HepG2 (cell line): ENCODE measurements around the gene GCC1. TPM values are rescaled to one million over a fixed set of nuclear protein-coding genes. Genes with fewer than 3 reads are reported as not detected.
A peak's percentile ranks its signal among the peaks of the same experiment; 100 is the strongest.

Source experiments
- ADNP ChIP-seq: sonication (generic); formaldehyde crosslinking; IDR thresholded peaks from 2 replicates; pipeline ENCODE4 v1.4.0; 2020; ENCODE audit warnings: missing genetic modification reagents
- AGO2 ChIP-seq: fragments of 200-400 bp; formaldehyde crosslinking; optimal IDR thresholded peaks from 2 replicates; pipeline ENCODE3; 2017; ENCODE audit warnings: mild to moderate bottlenecking, low read depth, low read length, moderate library complexity
- BRD4 ChIP-seq: sonication (generic); formaldehyde crosslinking; IDR thresholded peaks from 2 replicates; pipeline ENCODE4 v1.4.0; 2020; ENCODE audit warnings: missing genetic modification reagents
- CHD2 ChIP-seq: IDR thresholded peaks from 2 replicates; pipeline ENCODE4 v1.6.1; 2011; ENCODE audit warnings: low read depth, low read length, improper control_type of control experiment
- KDM3A ChIP-seq: IDR thresholded peaks from 2 replicates; pipeline ENCODE4 v1.6.1; 2018; ENCODE audit warnings: low read depth, missing compliant biosample characterization
- KMT2A ChIP-seq: sonication (generic); formaldehyde crosslinking; IDR thresholded peaks from 2 replicates; pipeline ENCODE4 v1.4.0; 2020; ENCODE audit warnings: missing genetic modification reagents
- PHF5A ChIP-seq: IDR thresholded peaks from one replicate; pipeline ENCODE4 v1.6.1; 2018; ENCODE audit warnings: low read depth, missing genetic modification reagents; ENCODE audit not compliant: unreplicated experiment
- PITX1 ChIP-seq: sonication (generic); formaldehyde crosslinking; IDR thresholded peaks from 2 replicates; pipeline ENCODE4 v1.5.1; 2020; ENCODE audit warnings: mild to moderate bottlenecking, missing genetic modification reagents
- SIN3A ChIP-seq: IDR thresholded peaks from 2 replicates; pipeline ENCODE4 v1.6.1; 2011; ENCODE audit warnings: low read depth, mild to moderate bottlenecking, control low read depth, low read length, borderline replicate concordance
- SMC3 ChIP-seq: IDR thresholded peaks from 2 replicates; pipeline ENCODE4 v1.6.1; 2011; ENCODE audit warnings: low read length, improper control_type of control experiment
- ZBTB42 ChIP-seq: sonication (generic); formaldehyde crosslinking; IDR thresholded peaks from 2 replicates; pipeline ENCODE4 v1.5.0; 2020; ENCODE audit warnings: mild to moderate bottlenecking, missing genetic modification reagents
- ZBTB8A ChIP-seq: sonication (generic); formaldehyde crosslinking; IDR thresholded peaks from 2 replicates; pipeline ENCODE4 v1.4.0; 2020; ENCODE audit warnings: mild to moderate bottlenecking, low read depth, missing genetic modification reagents, borderline replicate concordance
- ZFAT ChIP-seq: sonication (generic); formaldehyde crosslinking; conservative IDR thresholded peaks from 2 replicates; pipeline ENCODE4 v1.8.1; 2023; ENCODE audit warnings: missing genetic modification reagents, inconsistent platforms
- ZNF431 ChIP-seq: sonication (generic); formaldehyde crosslinking; IDR thresholded peaks from 2 replicates; pipeline ENCODE4 v1.9.0; 2022; ENCODE audit warnings: missing genetic modification reagents, low read depth, mild to moderate bottlenecking, borderline replicate concordance
- polyA plus RNA-seq, 8 experiments: library from polyadenylated mRNA; depleted of rRNA in 3 of 8; stranded (reverse) in 7 of 8; unstranded in 1 of 8; fragments of >200 nt; fragmentation: Illumina TruSeq in 4 of 8; extraction: Trizol in 4 of 8; gene quantifications; 2 replicates each; pipeline versions ENCODE4 v1.2.1 to v1.2.3, GENCODE V29; 2011 to 2016; ENCODE audit warnings: low read depth in 4 of 8, missing spikeins in 1 of 8, mixed read lengths in 1 of 8; ENCODE audit not compliant: insufficient read depth in 1 of 8
- total RNA-seq, 5 experiments: library from RNA; depleted of rRNA; stranded (reverse); fragments of >200 nt; fragmentation: Illumina TruSeq; extraction: Trizol; gene quantifications; 2 replicates each; pipeline ENCODE4 v1.2.3, GENCODE V29; 2016; ENCODE audit warnings: low read depth in 1 of 5
- TF ChIP-seq, protein P1 (sequence below): sonication (generic); formaldehyde crosslinking; IDR thresholded peaks from 2 replicates; pipeline ENCODE4 v1.4.0; 2020; ENCODE audit warnings: missing genetic modification reagents
- TF ChIP-seq, protein P2 (sequence below): sonication (generic); formaldehyde crosslinking; IDR thresholded peaks from 2 replicates; pipeline ENCODE4 v1.4.0; 2020; ENCODE audit warnings: missing genetic modification reagents
- TF ChIP-seq, protein P3 (sequence below): sonication (generic); formaldehyde crosslinking; IDR thresholded peaks from 2 replicates; pipeline ENCODE4 v1.4.0; 2020; ENCODE audit warnings: low read depth, mild to moderate bottlenecking, missing genetic modification reagents
- TF ChIP-seq, protein P4 (sequence below): sonication (generic); formaldehyde crosslinking; IDR thresholded peaks from 2 replicates; pipeline ENCODE4 v1.4.0; 2020; ENCODE audit warnings: missing genetic modification reagents, borderline replicate concordance
- TF ChIP-seq, protein P5 (sequence below): sonication (generic); formaldehyde crosslinking; conservative IDR thresholded peaks from 2 replicates; pipeline ENCODE4 v1.4.0; 2020; ENCODE audit warnings: missing genetic modification reagents
- TF ChIP-seq, protein P6 (sequence below): sonication (generic); formaldehyde crosslinking; IDR thresholded peaks from 2 replicates; pipeline ENCODE4 v1.8.1; 2022; ENCODE audit warnings: mild to moderate bottlenecking, missing genetic modification reagents

The GCC1 gene
- total and polyA plus RNA-seq, 2 of the 13 experiments (the other 11 are each of a cell fraction or from before 2014, with no cell fraction given) = 2.5 to 15.3 TPM

DNA sequence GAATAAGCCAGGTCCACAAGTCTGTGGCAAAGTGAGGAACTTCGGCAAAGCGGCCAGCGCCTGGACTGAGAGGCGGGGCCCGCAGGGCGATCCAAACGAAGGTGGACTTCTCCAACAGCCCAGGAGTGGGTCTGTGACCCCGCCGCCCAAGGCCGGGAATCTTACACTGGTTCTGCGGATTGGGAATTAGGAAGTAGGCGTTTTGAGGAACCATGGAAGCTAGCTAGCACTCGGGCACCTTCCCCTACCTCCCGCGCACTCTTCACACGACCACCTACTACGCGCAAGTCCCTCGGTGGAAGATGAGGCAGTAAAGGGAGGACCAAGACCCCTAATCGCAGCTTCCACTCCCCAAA lies 2.2 kb upstream of the GCC1 start (continued):
- TF ChIP-seq, protein P1, sequence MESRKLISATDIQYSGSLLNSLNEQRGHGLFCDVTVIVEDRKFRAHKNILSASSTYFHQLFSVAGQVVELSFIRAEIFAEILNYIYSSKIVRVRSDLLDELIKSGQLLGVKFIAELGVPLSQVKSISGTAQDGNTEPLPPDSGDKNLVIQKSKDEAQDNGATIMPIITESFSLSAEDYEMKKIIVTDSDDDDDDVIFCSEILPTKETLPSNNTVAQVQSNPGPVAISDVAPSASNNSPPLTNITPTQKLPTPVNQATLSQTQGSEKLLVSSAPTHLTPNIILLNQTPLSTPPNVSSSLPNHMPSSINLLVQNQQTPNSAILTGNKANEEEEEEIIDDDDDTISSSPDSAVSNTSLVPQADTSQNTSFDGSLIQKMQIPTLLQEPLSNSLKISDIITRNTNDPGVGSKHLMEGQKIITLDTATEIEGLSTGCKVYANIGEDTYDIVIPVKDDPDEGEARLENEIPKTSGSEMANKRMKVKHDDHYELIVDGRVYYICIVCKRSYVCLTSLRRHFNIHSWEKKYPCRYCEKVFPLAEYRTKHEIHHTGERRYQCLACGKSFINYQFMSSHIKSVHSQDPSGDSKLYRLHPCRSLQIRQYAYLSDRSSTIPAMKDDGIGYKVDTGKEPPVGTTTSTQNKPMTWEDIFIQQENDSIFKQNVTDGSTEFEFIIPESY (CRISPR knock-in tag) = peak; percentile 33; the same call in 1 of the 2 replicates
- TF ChIP-seq ZFAT (no peak), SIN3A (no peak), ADNP (CRISPR knock-in tag) (no peak), SMC3 (no peak), BRD4 (no peak), CHD2 (no peak), PITX1 (CRISPR knock-in tag) (0 out of 2 replicates have a peak, but pooled peaks have one; percentile 12), AGO2 (no peak), ZBTB8A (no peak), ZNF431 (no peak), ZBTB42 (CRISPR knock-in tag) (0 out of 2 replicates have a peak, but pooled peaks have one; percentile 13), KMT2A (no peak), KDM3A (CRISPR knock-in tag) (no peak), PHF5A (CRISPR knock-in tag) (no peak)
- TF ChIP-seq, protein P2, sequence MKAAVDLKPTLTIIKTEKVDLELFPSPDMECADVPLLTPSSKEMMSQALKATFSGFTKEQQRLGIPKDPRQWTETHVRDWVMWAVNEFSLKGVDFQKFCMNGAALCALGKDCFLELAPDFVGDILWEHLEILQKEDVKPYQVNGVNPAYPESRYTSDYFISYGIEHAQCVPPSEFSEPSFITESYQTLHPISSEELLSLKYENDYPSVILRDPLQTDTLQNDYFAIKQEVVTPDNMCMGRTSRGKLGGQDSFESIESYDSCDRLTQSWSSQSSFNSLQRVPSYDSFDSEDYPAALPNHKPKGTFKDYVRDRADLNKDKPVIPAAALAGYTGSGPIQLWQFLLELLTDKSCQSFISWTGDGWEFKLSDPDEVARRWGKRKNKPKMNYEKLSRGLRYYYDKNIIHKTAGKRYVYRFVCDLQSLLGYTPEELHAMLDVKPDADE (CRISPR knock-in tag) = no peak
- TF ChIP-seq, protein P3, sequence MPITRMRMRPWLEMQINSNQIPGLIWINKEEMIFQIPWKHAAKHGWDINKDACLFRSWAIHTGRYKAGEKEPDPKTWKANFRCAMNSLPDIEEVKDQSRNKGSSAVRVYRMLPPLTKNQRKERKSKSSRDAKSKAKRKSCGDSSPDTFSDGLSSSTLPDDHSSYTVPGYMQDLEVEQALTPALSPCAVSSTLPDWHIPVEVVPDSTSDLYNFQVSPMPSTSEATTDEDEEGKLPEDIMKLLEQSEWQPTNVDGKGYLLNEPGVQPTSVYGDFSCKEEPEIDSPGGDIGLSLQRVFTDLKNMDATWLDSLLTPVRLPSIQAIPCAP (CRISPR knock-in tag) = no peak
- TF ChIP-seq, protein P4, sequence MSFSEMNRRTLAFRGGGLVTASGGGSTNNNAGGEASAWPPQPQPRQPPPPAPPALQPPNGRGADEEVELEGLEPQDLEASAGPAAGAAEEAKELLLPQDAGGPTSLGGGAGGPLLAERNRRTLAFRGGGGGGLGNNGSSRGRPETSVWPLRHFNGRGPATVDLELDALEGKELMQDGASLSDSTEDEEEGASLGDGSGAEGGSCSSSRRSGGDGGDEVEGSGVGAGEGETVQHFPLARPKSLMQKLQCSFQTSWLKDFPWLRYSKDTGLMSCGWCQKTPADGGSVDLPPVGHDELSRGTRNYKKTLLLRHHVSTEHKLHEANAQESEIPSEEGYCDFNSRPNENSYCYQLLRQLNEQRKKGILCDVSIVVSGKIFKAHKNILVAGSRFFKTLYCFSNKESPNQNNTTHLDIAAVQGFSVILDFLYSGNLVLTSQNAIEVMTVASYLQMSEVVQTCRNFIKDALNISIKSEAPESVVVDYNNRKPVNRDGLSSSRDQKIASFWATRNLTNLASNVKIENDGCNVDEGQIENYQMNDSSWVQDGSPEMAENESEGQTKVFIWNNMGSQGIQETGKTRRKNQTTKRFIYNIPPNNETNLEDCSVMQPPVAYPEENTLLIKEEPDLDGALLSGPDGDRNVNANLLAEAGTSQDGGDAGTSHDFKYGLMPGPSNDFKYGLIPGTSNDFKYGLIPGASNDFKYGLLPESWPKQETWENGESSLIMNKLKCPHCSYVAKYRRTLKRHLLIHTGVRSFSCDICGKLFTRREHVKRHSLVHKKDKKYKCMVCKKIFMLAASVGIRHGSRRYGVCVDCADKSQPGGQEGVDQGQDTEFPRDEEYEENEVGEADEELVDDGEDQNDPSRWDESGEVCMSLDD (CRISPR knock-in tag) = no peak
- TF ChIP-seq, protein P5, sequence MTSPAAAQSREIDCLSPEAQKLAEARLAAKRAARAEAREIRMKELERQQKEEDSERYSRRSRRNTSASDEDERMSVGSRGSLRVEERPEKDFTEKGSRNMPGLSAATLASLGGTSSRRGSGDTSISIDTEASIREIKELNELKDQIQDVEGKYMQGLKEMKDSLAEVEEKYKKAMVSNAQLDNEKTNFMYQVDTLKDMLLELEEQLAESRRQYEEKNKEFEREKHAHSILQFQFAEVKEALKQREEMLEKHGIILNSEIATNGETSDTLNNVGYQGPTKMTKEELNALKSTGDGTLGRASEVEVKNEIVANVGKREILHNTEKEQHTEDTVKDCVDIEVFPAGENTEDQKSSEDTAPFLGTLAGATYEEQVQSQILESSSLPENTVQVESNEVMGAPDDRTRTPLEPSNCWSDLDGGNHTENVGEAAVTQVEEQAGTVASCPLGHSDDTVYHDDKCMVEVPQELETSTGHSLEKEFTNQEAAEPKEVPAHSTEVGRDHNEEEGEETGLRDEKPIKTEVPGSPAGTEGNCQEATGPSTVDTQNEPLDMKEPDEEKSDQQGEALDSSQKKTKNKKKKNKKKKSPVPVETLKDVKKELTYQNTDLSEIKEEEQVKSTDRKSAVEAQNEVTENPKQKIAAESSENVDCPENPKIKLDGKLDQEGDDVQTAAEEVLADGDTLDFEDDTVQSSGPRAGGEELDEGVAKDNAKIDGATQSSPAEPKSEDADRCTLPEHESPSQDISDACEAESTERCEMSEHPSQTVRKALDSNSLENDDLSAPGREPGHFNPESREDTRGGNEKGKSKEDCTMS (CRISPR knock-in tag) = no peak
- TF ChIP-seq, protein P6, sequence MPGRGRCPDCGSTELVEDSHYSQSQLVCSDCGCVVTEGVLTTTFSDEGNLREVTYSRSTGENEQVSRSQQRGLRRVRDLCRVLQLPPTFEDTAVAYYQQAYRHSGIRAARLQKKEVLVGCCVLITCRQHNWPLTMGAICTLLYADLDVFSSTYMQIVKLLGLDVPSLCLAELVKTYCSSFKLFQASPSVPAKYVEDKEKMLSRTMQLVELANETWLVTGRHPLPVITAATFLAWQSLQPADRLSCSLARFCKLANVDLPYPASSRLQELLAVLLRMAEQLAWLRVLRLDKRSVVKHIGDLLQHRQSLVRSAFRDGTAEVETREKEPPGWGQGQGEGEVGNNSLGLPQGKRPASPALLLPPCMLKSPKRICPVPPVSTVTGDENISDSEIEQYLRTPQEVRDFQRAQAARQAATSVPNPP (CRISPR knock-in tag) = 0 out of 2 replicates have a peak, but pooled peaks have one; percentile 11
